ENCODE measurements around the gene FBLN5.

FBLN5 gene

DNA sequence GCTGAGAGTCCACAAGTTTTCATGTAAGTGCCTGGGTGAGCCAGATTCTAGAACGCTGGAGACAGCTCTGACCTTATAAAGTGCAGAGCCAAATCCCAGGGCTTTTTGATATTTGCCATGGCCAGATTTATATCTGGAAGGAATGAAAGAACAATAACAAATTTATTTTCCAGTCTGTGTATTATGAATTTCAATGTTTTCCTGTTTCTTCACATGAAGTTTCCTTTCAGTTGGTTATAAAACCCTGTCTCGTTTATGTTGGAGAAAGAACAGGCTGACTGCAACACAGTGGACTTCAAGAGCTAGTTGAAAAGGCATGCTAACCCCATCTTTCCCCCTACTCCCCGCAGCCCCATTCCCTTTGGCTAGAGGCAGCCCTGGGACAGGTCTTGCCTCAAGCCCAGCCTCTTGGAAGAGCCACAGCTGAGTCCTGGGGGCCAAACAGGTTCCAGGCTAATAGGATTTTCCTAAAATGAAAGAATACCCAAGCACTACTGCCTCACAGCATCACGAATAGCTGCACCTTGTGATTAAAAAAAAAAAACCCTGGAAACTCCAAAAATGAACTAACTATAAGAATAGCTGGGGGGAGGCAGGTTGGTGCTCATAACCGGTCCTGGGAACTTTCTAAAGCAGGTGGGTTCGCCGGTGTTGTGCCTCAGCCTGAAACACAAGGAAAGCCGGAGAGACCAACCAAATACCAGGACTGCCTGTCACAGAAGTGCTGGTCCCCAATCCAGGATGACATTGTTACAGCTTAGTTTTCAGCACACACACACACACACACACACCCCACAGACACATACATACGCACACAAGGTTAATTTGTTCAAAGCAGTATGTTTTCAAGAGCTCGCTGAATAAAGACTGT is 1.5 kb downstream of the FBLN5 start:
- peak in 1 of 2 donors; percentile 18 for DNase-seq

GRCh38 chr14:91942946-91943345 is 4.5 kb downstream of the FBLN5 start:
- DNase-seq = no peak

DNA sequence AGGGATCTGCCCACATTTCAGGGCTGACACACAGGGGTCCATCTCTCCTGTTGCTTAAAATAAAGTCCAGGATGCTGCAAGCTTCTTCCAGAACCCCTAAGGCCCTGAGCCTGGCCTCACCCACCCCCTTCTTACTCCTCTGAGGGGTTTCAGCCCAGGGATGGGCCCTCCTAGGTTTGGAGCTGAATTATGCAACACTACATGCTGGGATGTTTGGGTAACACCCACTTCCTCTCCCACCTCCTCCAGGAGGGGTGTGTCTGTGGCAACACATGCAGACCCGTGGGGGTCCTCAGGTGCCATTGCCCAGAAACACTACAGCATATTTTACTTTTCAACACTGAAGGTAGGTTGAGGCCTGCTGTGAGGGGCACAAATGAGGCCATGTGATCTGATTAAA is 5.4 kb downstream of the FBLN5 start:
- DNase-seq = no peak

GRCh38 chr14:91940209-91940608 is 7.3 kb downstream of the FBLN5 start:
- no peak for DNase-seq

GRCh38 chr14:91935586-91935985 is 11.9 kb downstream of the FBLN5 start:
- DNase-seq = no peak

GRCh38 chr14:91934554-91935285 is 12.8 kb downstream of the FBLN5 start:
- DNase-seq = no peak

DNA sequence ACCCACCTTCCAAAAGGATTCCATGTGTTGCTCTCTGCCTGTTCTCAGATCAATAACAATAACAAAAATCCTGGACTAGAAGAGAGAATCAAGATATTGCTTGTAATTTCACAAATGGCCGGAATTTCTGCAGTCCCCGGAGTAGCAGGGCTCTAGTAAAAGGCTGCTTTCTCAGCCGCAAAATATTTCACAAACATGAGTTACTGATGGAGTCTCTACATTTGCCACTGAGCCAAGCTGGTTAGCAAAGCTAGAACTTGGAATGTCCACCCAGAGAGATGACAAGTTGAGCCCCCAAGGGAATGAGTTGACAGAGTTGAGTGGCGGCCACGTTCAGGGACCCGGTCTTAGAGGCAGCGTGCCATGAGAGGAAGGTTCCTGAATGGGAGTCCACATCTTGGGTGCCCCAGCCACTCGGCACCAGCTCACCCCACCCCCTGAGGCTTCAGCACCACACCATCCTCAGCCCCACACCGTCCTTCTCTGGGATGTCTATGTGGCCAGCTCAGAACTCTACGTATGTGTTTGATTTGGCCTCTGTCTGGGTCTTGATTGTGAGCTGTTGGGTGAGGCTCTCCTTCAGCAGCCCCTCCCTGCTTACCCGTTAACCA is 15.9 kb downstream of the FBLN5 start:
- no peak for DNase-seq

- DNase-seq = no peak
Observed at GRCh38 chr14:91929700-91930099, 17.8 kb downstream of the FBLN5 start.

DNA sequence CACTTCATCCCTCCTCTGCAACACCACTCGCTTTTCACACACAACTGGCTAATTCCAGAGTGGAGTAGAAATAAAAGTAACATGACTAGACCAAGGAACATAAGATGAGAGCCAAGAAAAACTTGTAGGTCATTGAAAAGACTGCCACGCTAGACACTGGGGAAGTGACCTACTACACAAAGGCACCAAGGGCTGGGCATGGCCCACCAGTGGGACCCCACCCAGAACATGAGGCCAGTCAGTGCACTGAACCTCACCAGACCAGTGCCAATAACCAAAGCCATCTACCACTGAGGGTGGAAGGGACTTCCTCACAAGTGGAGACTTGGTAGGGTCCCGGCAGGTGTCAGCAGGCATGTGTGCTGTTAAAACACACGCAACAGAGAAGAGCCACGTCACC is 19.7 kb downstream of the FBLN5 start:
- no peak for DNase-seq

- DNase-seq = no peak
Observed at GRCh38 chr14:91927191-91927590, 20.3 kb downstream of the FBLN5 start.

DNA sequence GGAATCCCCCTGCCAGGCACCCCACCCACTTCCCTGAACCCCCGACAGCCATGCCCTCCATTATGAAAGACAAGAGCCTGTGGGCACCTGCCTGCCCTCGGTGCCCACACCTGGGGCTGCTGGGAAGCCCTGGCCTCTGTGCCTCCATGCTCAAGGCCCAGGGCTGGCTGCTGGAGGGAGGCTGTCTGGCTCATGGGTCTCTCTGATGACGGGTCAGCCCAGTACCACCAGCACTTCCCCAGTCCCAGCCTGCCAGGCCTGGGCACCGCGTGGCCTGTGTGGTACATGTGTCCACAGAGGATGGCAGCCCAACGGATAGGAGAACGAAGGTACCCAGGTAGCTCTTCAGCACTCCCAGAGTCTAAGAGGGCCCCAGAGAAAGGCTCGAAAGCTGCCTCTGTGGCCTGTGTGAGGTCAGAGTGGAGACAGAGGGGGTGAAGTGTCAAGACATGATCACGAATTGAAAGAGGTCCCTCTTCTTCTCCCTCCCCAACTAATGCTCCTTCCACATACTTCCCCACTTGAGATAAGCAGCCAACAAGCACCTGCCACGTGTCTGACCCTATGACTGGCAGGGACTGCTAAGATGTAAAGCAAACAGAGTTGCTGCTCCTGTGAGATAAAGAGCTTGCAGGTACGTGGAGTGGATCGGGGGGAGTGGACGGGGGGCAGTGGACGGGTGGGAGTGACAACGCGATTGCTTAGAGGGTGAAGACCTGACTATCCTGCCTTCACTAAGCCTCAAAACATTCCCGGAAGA is 21.2 kb downstream of the FBLN5 start:
- DNase-seq = no peak

DNA sequence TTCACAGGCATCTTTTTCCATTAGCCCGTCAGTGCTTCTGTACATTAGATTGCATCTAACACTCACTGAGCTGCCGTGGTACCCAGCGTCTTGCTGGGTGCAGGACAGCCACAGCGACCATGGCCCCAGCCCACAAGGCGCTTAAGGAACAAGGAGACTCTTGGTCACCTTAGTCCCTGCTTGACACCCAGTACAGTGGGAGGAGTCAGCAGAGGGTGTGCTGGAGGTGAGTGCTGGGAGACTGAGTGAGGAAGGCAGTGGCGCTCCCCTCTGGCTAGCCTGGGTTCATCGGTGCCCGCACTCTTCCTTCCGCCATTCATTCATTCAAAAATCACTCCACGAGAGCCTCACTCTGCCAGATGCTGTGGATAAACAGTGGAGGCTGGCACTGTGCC is 21.8 kb downstream of the FBLN5 start:
- no peak for DNase-seq

GRCh38 chr14:91925001-91925726 is 22.3 kb downstream of the FBLN5 start:
- no peak for DNase-seq

DNA sequence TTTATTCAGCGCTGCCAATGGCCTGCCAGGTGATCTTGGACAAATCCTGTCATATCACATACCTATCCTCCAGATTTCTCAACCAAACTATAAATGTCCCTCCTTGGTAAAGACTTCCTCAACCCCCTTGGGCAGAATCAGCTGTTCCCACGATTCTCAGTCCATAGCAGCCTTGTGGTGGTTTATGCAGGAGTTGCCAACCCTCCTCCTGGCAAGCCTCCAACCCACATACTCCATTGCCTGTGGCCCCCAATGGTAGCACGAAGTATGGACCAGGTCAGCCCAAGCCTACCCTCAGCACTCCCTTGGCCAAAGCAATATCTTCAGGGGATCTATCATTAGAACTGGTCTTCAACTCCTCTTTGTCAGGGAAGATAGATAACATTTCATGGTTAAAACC is 27.0 kb downstream of the FBLN5 start:
- no peak for DNase-seq

- DNase-seq = no peak
Observed at GRCh38 chr14:91919814-91920213, 27.7 kb downstream of the FBLN5 start.

DNA sequence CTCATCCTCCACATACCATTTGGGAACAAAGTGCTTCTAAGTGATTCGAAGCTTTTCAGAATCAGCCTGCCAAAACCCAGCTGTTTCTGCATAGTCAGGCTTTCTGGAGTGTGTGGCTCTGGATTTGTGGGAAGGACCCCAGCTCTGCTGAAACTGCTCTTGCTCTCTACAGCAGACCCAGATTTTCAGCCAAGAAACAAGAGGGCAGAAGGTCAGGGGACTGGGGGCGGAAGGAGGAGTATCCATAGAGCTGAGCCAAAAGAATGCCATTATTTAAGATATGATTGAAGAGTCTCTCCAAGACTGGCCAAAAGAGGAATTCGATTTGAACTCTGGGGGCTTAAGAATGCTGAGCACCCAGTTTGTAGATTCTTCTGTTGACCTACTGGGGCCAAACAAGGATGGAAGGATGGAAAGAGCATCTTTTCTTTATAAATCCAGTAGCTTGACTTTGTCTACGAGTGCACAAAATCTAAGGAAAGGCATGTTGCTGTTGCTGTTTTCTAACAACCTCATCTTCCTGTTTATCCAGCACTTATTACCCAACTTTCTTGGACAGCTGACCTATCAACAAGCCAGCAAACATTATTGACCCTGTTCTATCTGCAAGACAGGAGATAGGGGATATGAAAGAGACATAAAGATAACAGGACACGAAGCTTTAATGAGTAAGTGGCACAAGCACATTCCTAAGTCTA is 29.2 kb downstream of the FBLN5 start:
- DNase-seq = no peak

DNA sequence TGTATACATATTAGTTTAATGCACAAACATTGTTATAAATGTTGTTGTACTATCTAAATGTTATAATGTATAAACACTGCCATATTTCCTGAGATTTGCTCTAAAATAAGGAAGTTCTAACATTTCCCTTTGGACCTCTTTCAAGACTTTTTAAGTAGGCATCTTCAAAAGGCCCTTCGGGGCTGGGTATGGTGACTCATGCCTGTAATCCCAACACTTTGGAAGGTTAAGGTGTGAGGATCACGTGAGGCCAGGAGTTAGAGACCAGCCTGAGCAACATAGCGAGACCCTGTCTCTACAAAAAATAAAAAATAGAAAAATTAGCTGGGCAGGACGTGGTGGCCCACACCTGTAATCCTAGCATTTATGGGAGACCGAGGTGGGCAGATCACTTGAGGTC is 35.5 kb downstream of the FBLN5 start:
- DNase-seq = no peak

DNA sequence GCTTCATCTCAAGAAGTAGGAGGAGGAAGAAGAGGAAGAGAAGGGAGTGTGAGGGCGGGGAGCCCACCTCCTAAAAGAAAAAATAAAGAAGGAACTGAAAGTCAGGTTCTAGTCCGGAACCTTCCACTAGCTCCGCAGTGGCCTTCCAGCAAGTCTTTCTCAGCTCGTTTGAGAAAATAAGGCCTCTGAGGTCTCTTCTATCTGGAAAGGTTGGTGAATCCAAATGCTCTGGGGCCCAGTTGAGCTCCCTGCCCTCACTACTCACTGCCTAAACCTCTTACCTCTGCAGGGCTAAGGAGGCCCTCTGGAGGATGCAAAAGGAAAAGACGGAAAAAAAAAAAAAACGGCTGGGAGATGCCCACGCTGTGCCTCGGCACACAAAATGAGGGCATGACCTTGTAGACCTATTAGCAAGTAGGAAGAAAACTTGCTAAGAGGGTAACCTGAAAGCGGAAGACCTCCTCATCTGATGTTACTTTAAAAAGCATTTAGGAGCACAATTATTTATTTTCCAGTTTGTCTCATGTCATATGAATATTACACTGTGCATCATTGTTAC is 35.9 kb downstream of the FBLN5 start:
- peak; percentile 44 to 56 for DNase-seq

- no peak for DNase-seq
Observed at GRCh38 chr14:91910196-91910595, 37.3 kb downstream of the FBLN5 start.

GRCh38 chr14:91906374-91906773 is 41.1 kb downstream of the FBLN5 start:
- DNase-seq = no peak

GRCh38 chr14:91904956-91905645 is 42.4 kb downstream of the FBLN5 start:
- DNase-seq = no peak

Measured in inflammatory macrophage treated with lipopolysaccharide for 1 hour (primary cell).